DND-41 (cell line): Measurements from ENCODE around the gene GPR152.

Source experiments
- ATAC-seq: fragments of 200-7000 bp; cut with Tn5 transposase; 3 replicates; pipeline ENCODE4 v1.9.1; 2021; ENCODE audit warnings: low read depth; ENCODE audit not compliant: insufficient read depth
- DNase-seq: peaks from one replicate; pipeline ENCODE4 v3.0.0-alpha.2; 2020
- H2AFZ ChIP-seq: 2 replicates; pipeline ENCODE4 v1.6.0; 2012; ENCODE audit warnings: low read depth, low read length
- H3K27ac ChIP-seq: 2 replicates; pipeline ENCODE4 v1.5.1; 2012; ENCODE audit warnings: low read length, inconsistent platforms
- H3K27me3 ChIP-seq: fragments of 200-600 bp; sonication (generic); 2 replicates; pipeline ENCODE4 v1.6.0; 2012; ENCODE audit warnings: low read length, mild to moderate bottlenecking, inconsistent platforms; ENCODE audit not compliant: insufficient read depth, poor library complexity
- H3K36me3 ChIP-seq: 2 replicates; pipeline ENCODE4 v1.5.1; 2012; ENCODE audit warnings: low read length, inconsistent platforms; ENCODE audit not compliant: insufficient read depth
- H3K4me1 ChIP-seq: 2 replicates; pipeline ENCODE4 v1.5.1; 2012; ENCODE audit warnings: mild to moderate bottlenecking, low read length; ENCODE audit not compliant: insufficient read depth
- H3K4me2 ChIP-seq: 2 replicates; pipeline ENCODE4 v1.6.0; 2012; ENCODE audit warnings: mild to moderate bottlenecking, moderate library complexity, low read length, inconsistent platforms; ENCODE audit not compliant: insufficient read depth
- H3K4me3 ChIP-seq, 2 experiments: fragments of 200-600 bp in 1 of 2; shearing (Covaris generic) in 1 of 2; 2 replicates each; pipeline ENCODE4 v1.5.1; 2012 to 2016; ENCODE audit warnings: inconsistent platforms in 2 of 2, low read length in 2 of 2, mild to moderate bottlenecking in 2 of 2, low read depth in 1 of 2, moderate library complexity in 1 of 2
- H3K79me2 ChIP-seq: 2 replicates; pipeline ENCODE4 v1.6.0; 2012; ENCODE audit warnings: low read length, inconsistent platforms; ENCODE audit not compliant: insufficient read depth
- H3K9ac ChIP-seq: 2 replicates; pipeline ENCODE4 v1.6.0; 2012; ENCODE audit warnings: low read depth, mild to moderate bottlenecking, inconsistent platforms, low read length, moderate library complexity
- H3K9me3 ChIP-seq: 2 replicates; pipeline ENCODE4 v1.5.1; 2012; ENCODE audit warnings: low read length, moderate library complexity, mild to moderate bottlenecking, inconsistent platforms; ENCODE audit not compliant: insufficient read depth, severe bottlenecking
- H4K20me1 ChIP-seq: 2 replicates; pipeline ENCODE4 v1.6.0; 2012; ENCODE audit warnings: low read length; ENCODE audit not compliant: insufficient read depth
- EZH2 ChIP-seq: IDR thresholded peaks from 3 replicates; pipeline ENCODE4 v1.6.1; 2012; ENCODE audit warnings: borderline replicate concordance, low read depth, mild to moderate bottlenecking, moderate library complexity, low read length, inconsistent platforms; ENCODE audit not compliant: severe bottlenecking
- TF ChIP-seq, protein P1 (sequence below): IDR thresholded peaks from 2 replicates; pipeline ENCODE4 v1.5.1; 2012; ENCODE audit warnings: borderline replicate concordance, low read length, moderate library complexity, mild to moderate bottlenecking; ENCODE audit not compliant: poor library complexity, severe bottlenecking; ENCODE audit errors: extremely low read depth

The GPR152 gene

GRCh38 chr11:67457453-67457852, 4.9 kb upstream of the GPR152 start:
- Histone ChIP-seq H3K4me3 (no peak overlapping the region), H3K27me3 (no peaks in the 10 kb centered on the region), H3K9me3 (no peaks in the 10 kb centered on the region), H3K9ac (no peak overlapping the region), H3K27ac (no peak overlapping the region), H3K4me2 (no peak overlapping the region), H4K20me1 (no peaks in the 10 kb centered on the region), H3K79me2 (no peaks in the 10 kb centered on the region), H2AFZ (no peak overlapping the region), H3K36me3 (no peaks in the 10 kb centered on the region), H3K4me1 (no peaks in the 10 kb centered on the region)
- TF ChIP-seq, protein P1, sequence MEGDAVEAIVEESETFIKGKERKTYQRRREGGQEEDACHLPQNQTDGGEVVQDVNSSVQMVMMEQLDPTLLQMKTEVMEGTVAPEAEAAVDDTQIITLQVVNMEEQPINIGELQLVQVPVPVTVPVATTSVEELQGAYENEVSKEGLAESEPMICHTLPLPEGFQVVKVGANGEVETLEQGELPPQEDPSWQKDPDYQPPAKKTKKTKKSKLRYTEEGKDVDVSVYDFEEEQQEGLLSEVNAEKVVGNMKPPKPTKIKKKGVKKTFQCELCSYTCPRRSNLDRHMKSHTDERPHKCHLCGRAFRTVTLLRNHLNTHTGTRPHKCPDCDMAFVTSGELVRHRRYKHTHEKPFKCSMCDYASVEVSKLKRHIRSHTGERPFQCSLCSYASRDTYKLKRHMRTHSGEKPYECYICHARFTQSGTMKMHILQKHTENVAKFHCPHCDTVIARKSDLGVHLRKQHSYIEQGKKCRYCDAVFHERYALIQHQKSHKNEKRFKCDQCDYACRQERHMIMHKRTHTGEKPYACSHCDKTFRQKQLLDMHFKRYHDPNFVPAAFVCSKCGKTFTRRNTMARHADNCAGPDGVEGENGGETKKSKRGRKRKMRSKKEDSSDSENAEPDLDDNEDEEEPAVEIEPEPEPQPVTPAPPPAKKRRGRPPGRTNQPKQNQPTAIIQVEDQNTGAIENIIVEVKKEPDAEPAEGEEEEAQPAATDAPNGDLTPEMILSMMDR: no peak
- no peak for TF ChIP-seq EZH2
- no peak for DNase-seq
- ATAC-seq: no peak

GRCh38 chr11:67456068-67456705, 3.7 kb upstream of the GPR152 start:
- Histone ChIP-seq H3K4me3 (no peak overlapping the region), H3K4me1 (no peaks in the 10 kb centered on the region), H3K27ac (no peak overlapping the region), H3K79me2 (no peaks in the 10 kb centered on the region), H2AFZ (no peak overlapping the region), H3K9me3 (no peaks in the 10 kb centered on the region), H4K20me1 (no peaks in the 10 kb centered on the region), H3K27me3 (no peaks in the 10 kb centered on the region), H3K4me2 (no peak overlapping the region), H3K36me3 (no peaks in the 10 kb centered on the region), H3K9ac (no peak overlapping the region)
- TF ChIP-seq, protein P1: no peak
- no peak for TF ChIP-seq EZH2
- DNase-seq: no peak
- ATAC-seq: no peak; the same call in 2 of the 3 replicates

GRCh38 chr11:67455054-67455453, 2.5 kb upstream of the GPR152 start, which contains the start of gene CABP4:
TSS of gene CABP4 (plus strand) at chr11:67455354. CDS start at chr11:67455424, 70 bp downstream.
- Histone ChIP-seq H3K36me3 (no peaks in the 10 kb centered on the region), H3K27ac (no peak within 1 kb of the TSS), H2AFZ (no peak within 1 kb of the TSS), H3K4me2 (no peak within 1 kb of the TSS), H3K9me3 (no peaks in the 10 kb centered on the region), H3K9ac (no peak within 1 kb of the TSS), H4K20me1 (no peaks in the 10 kb centered on the region), H3K4me3 (no peak within 1 kb of the TSS), H3K79me2 (no peaks in the 10 kb centered on the region), H3K27me3 (no peaks in the 10 kb centered on the region), H3K4me1 (no peaks in the 10 kb centered on the region)
- no peak for DNase-seq
- ATAC-seq: no peak
- TF ChIP-seq, protein P1: no peak
- TF ChIP-seq EZH2: no peak
